Measurements from ENCODE around the gene ILDR1. TPM values are rescaled to one million over a fixed set of nuclear protein-coding genes. Genes with fewer than 3 reads are reported as not detected.

ILDR1 gene
- total and polyA plus RNA-seq, 2 donors (not counting 3 experiments of a cell fraction or from before 2014, with no cell fraction given) = not detected

- BruUV-seq (replicated peaks) = no TSS peak
- no peaks in the 10 kb centered on the region for H3K36me3 ChIP-seq (ENCODE audit: control insufficient read depth in 2 of 2, extremely low read depth in 1 of 2, insufficient read depth in 2 of 2, low read length in 2 of 2)
- no peak overlapping the region for H2AFZ ChIP-seq (ENCODE audit: low read depth, low read length)
- H3K4me2 ChIP-seq (ENCODE audit: insufficient read depth, low read length) = no peak overlapping the region
- intact Hi-C loops (cut with micrococcal nuclease) (no loop called here), dilution Hi-C loops (cut with MboI; ENCODE audit: extremely low pct_ligation_motif_present, low sequenced_read_pairs) (no loop called here)
- H4K20me1 ChIP-seq (replicated peaks; ENCODE audit: control insufficient read depth, extremely low read depth, insufficient read depth, low read length) = no peaks in the 10 kb centered on the region
- H3K27ac ChIP-seq (ENCODE audit: insufficient read depth, low read depth, low read length) = no peak overlapping the region
- no peaks in the 10 kb centered on the region for H3K79me2 ChIP-seq (ENCODE audit: control insufficient read depth, insufficient read depth, low read length)
- no peaks in the 10 kb centered on the region for H3K9me1 ChIP-seq (replicated peaks; ENCODE audit: control insufficient read depth, extremely low read depth, insufficient read depth, low read length)
- DNase-seq (ENCODE audit: low read depth, low spot score) (no peak), FAIRE-seq (no peak)
- ChIA-PET CTCF (no interaction called here), POLR2A (no interaction called here)
- H3K9me3 ChIP-seq (replicated peaks; ENCODE audit: control insufficient read depth, insufficient read depth, low read length) = no peaks in the 10 kb centered on the region
- H3K27me3 ChIP-seq (ENCODE audit: control insufficient read depth in 2 of 2, insufficient read depth in 2 of 2, low read length in 2 of 2) = no peaks in the 10 kb centered on the region
- no peak overlapping the region for H3K4me3 ChIP-seq (replicated peaks in 1 of 3; ENCODE audit: insufficient read depth in 1 of 3, low read depth in 1 of 3, low read length in 3 of 3)
- TF ChIP-seq POLR2AphosphoS5 (IDR thresholded peaks at IDR 0.05; ENCODE audit: insufficient read depth, low read depth, low read length) = no peak
- TF ChIP-seq POLR2A (IDR thresholded peaks at IDR 0.05; ENCODE audit: low read depth, low read length) = no peak
- no peak for TF ChIP-seq JUN (IDR thresholded peaks at IDR 0.05; ENCODE audit: borderline replicate concordance, insufficient read depth, insufficient read length, low read depth)
- TF ChIP-seq GATA2 (IDR thresholded peaks at IDR 0.05; ENCODE audit: insufficient read depth, insufficient read length, low read depth, low read length) = no peak
- TF ChIP-seq MAX (IDR thresholded peaks at IDR 0.05; ENCODE audit: insufficient read depth, insufficient read length) = no peak
- TF ChIP-seq CTCF (IDR thresholded peaks at IDR 0.05; ENCODE audit: extremely low read depth in 1 of 2, insufficient read depth in 1 of 2, low read depth in 1 of 2, low read length in 2 of 2) = no peak
- no peak for TF ChIP-seq EZH2 (IDR thresholded peaks at IDR 0.05; ENCODE audit: borderline replicate concordance, low read depth, low read length, severe bottlenecking)
- TF ChIP-seq FOS (IDR thresholded peaks at IDR 0.05; ENCODE audit: borderline replicate concordance, insufficient read depth, low read length) = no peak
- no peak for TF ChIP-seq MYC (IDR thresholded peaks at IDR 0.05; ENCODE audit: low read depth, low read length)
- no peaks in the 10 kb centered on the region for H3K4me1 ChIP-seq (ENCODE audit: control insufficient read depth, extremely low read depth, insufficient read depth, low read length)
- H3K9ac ChIP-seq (replicated peaks; ENCODE audit: extremely low read depth, insufficient read depth, low read length) = no peak overlapping the region
These were observed 38.1 kb upstream of the ILDR1 start for GRCh38 chr3:122060040-122060698.
